Measurements from ENCODE around the gene FLNB. TPM values are rescaled to one million over a fixed set of nuclear protein-coding genes. Genes with fewer than 3 reads are reported as not detected.

The FLNB gene
- total and polyA plus RNA-seq, 2 of the 13 experiments (the other 11 are each of a cell fraction or from before 2014, with no cell fraction given), result 106 to 130 TPM

DNA sequence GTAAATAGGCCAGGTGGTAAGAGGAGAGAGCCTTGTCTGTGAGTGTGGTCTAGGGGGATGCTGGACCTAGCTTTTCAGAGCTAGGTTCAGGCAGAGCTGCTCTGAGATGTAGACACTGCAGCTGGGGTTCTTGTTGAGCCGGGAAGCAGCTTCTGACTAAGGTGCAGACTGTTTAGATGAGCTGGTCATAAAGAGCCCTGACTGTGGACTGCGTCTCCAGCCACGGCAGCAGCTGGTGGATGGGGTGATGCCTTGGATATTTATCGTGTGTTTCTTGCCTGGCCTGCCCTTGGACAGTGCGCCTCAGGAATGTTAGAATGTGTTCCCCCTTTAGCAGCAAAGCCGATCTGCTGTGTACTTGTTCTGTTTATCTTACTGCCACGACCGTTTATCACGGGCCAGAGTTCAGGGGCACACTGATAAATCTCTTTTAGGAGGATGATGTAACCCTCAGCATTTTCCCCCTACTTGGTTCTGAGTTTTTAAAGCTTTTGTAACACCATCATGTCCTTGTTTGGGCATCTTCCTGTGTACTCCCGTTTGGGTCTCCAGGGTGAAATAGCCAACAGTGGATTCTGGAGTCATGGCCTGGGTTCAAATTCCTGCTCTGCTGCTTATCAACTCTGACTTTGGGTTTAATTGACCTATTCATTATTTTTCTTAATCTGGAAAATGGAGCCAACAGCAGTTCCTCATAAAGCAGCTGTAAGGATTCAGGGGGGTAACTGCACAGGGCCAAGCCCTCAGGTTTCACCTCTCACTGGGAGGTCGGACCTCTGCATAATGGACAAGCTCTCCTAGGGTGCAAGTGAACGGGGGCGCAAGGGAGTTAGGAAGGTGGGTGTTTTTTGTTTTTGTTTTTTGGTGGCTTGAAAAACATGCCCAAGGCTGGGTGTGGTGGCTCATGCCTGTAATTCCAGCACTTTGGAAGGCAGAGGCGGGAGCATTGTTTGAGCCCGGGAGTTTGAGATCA is 51.4 kb downstream of the FLNB start (continued):
- TF ChIP-seq, protein P1, sequence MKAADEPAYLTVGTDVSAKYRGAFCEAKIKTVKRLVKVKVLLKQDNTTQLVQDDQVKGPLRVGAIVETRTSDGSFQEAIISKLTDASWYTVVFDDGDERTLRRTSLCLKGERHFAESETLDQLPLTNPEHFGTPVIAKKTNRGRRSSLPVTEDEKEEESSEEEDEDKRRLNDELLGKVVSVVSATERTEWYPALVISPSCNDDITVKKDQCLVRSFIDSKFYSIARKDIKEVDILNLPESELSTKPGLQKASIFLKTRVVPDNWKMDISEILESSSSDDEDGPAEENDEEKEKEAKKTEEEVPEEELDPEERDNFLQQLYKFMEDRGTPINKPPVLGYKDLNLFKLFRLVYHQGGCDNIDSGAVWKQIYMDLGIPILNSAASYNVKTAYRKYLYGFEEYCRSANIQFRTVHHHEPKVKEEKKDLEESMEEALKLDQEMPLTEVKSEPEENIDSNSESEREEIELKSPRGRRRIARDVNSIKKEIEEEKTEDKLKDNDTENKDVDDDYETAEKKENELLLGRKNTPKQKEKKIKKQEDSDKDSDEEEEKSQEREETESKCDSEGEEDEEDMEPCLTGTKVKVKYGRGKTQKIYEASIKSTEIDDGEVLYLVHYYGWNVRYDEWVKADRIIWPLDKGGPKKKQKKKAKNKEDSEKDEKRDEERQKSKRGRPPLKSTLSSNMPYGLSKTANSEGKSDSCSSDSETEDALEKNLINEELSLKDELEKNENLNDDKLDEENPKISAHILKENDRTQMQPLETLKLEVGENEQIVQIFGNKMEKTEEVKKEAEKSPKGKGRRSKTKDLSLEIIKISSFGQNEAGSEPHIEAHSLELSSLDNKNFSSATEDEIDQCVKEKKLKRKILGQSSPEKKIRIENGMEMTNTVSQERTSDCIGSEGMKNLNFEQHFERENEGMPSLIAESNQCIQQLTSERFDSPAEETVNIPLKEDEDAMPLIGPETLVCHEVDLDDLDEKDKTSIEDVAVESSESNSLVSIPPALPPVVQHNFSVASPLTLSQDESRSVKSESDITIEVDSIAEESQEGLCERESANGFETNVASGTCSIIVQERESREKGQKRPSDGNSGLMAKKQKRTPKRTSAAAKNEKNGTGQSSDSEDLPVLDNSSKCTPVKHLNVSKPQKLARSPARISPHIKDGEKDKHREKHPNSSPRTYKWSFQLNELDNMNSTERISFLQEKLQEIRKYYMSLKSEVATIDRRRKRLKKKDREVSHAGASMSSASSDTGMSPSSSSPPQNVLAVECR (CRISPR knock-in tag; IDR thresholded peaks at IDR 0.05; ENCODE audit: borderline replicate concordance), result peak; percentile 81; the same call in 1 of the 2 replicates
- no peak for TF ChIP-seq CENPT (CRISPR knock-in tag; IDR thresholded peaks at IDR 0.05; ENCODE audit: low read depth)
- no peak for TF ChIP-seq HOXA9 (CRISPR knock-in tag; IDR thresholded peaks at IDR 0.05; ENCODE audit: borderline replicate concordance)
- peak; percentile 92 for TF ChIP-seq LCORL (IDR thresholded peaks at IDR 0.05)
- TF ChIP-seq LCORL (CRISPR knock-in tag; IDR thresholded peaks at IDR 0.05), result peak; percentile 99
- TF ChIP-seq, protein P2, sequence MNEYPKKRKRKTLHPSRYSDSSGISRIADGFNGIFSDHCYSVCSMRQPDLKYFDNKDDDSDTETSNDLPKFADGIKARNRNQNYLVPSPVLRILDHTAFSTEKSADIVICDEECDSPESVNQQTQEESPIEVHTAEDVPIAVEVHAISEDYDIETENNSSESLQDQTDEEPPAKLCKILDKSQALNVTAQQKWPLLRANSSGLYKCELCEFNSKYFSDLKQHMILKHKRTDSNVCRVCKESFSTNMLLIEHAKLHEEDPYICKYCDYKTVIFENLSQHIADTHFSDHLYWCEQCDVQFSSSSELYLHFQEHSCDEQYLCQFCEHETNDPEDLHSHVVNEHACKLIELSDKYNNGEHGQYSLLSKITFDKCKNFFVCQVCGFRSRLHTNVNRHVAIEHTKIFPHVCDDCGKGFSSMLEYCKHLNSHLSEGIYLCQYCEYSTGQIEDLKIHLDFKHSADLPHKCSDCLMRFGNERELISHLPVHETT (CRISPR knock-in tag; conservative IDR thresholded peaks at IDR 0.05), result no peak
- no peak for TF ChIP-seq FLYWCH1 (CRISPR knock-in tag; IDR thresholded peaks at IDR 0.05)
- TF ChIP-seq JUND (CRISPR knock-in tag; IDR thresholded peaks at IDR 0.05), result peak; percentile 92
- TF ChIP-seq ZNF879 (CRISPR knock-in tag; IDR thresholded peaks at IDR 0.05), result no peak
- no peak for TF ChIP-seq ZNF234 (CRISPR knock-in tag; conservative IDR thresholded peaks at IDR 0.05)
- no peak for TF ChIP-seq CENPX (CRISPR knock-in tag; IDR thresholded peaks at IDR 0.05)
- TF ChIP-seq ZNF724P (CRISPR knock-in tag; IDR thresholded peaks at IDR 0.05; ENCODE audit: borderline replicate concordance), result peak; percentile 64; the same call in 1 of the 2 replicates
- peak; percentile 99 for TF ChIP-seq IKZF5 (CRISPR knock-in tag; IDR thresholded peaks at IDR 0.05)
- TF ChIP-seq, protein P3, sequence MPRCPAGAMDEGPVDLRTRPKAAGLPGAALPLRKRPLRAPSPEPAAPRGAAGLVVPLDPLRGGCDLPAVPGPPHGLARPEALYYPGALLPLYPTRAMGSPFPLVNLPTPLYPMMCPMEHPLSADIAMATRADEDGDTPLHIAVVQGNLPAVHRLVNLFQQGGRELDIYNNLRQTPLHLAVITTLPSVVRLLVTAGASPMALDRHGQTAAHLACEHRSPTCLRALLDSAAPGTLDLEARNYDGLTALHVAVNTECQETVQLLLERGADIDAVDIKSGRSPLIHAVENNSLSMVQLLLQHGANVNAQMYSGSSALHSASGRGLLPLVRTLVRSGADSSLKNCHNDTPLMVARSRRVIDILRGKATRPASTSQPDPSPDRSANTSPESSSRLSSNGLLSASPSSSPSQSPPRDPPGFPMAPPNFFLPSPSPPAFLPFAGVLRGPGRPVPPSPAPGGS (CRISPR knock-in tag; IDR thresholded peaks at IDR 0.05), result peak; percentile 82
- TF ChIP-seq, protein P4, sequence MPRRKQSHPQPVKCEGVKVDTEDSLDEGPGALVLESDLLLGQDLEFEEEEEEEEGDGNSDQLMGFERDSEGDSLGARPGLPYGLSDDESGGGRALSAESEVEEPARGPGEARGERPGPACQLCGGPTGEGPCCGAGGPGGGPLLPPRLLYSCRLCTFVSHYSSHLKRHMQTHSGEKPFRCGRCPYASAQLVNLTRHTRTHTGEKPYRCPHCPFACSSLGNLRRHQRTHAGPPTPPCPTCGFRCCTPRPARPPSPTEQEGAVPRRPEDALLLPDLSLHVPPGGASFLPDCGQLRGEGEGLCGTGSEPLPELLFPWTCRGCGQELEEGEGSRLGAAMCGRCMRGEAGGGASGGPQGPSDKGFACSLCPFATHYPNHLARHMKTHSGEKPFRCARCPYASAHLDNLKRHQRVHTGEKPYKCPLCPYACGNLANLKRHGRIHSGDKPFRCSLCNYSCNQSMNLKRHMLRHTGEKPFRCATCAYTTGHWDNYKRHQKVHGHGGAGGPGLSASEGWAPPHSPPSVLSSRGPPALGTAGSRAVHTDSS (CRISPR knock-in tag; conservative IDR thresholded peaks at IDR 0.05), result no peak
- TF ChIP-seq PCBP2 (optimal IDR thresholded peaks at IDR 0.05; ENCODE audit: low read depth, low read length, poor library complexity, severe bottlenecking), result no peak
- TF ChIP-seq CENPBD1 (CRISPR knock-in tag; IDR thresholded peaks at IDR 0.05; ENCODE audit: borderline replicate concordance, low read depth), result no peak
- TF ChIP-seq ZNF484 (CRISPR knock-in tag; IDR thresholded peaks at IDR 0.05; ENCODE audit: borderline replicate concordance, low read depth), result no peak
